H1 (cell line): ENCODE data around the gene RAMACL. TPM values are rescaled to one million over a fixed set of nuclear protein-coding genes. Genes with fewer than 3 reads are reported as not detected.

Experiments
- CTCF ChIA-PET: fragments of 300-600 bp; sonication (Branson Sonifier 250); formaldehyde crosslinking; loops from one replicate; lab custom pipeline; 2021; ENCODE audit not compliant: partially characterized antibody; lab: Charles Lee
- POLR2A ChIA-PET: fragments of 300-600 bp; sonication (Branson Sonifier 250); formaldehyde crosslinking; loops from one replicate; lab custom pipeline; 2021; ENCODE audit warnings: inconsistent platforms; ENCODE audit not compliant: partially characterized antibody; lab: Charles Lee
- DNase-seq, 2 experiments: peaks; one replicate each; pipeline versions ENCODE4 v3.0.0 to v3.0.0-alpha.2; 2010 to 2022; ENCODE audit warnings: low spot score in 2 of 2, low read depth in 1 of 2, mixed read lengths in 1 of 2
- FAIRE-seq: peaks from 2 replicates; lab custom pipeline; 2011; peaks lifted over from hg19 to GRCh38; lab: Jason Lieb, UNC
- H2AFZ ChIP-seq: 2 replicates; pipeline ENCODE4 v1.8.1; 2012; ENCODE audit warnings: low read length, inconsistent platforms
- H2AK5ac ChIP-seq: 2 replicates; pipeline ENCODE4 v1.6.1; 2013; ENCODE audit warnings: low read depth, low read length
- H2BK120ac ChIP-seq: replicated peaks from 2 replicates; pipeline ENCODE3; 2013; ENCODE audit warnings: low read depth, low read length, inconsistent platforms
- H2BK12ac ChIP-seq: 2 replicates; pipeline ENCODE4 v1.6.1; 2013; ENCODE audit warnings: low read depth, low read length
- H2BK15ac ChIP-seq: 2 replicates; pipeline ENCODE4 v1.6.1; 2013; ENCODE audit warnings: low read length
- H2BK20ac ChIP-seq: 2 replicates; pipeline ENCODE4 v1.6.1; 2013; ENCODE audit warnings: low read length
- H2BK5ac ChIP-seq: 2 replicates; pipeline ENCODE4 v1.6.1; 2013; ENCODE audit warnings: low read depth, low read length
- H3K14ac ChIP-seq: 2 replicates; pipeline ENCODE4 v1.6.1; 2013; ENCODE audit warnings: inconsistent platforms; ENCODE audit not compliant: insufficient read length
- H3K18ac ChIP-seq: 2 replicates; pipeline ENCODE4 v1.6.1; 2013; ENCODE audit warnings: low read length; ENCODE audit errors: extremely low read depth
- H3K23ac ChIP-seq: 2 replicates; pipeline ENCODE4 v1.6.1; 2013; ENCODE audit warnings: inconsistent platforms; ENCODE audit not compliant: insufficient read length
- H3K23me2 ChIP-seq: 2 replicates; pipeline ENCODE4 v1.6.1; 2013; ENCODE audit warnings: low read depth, low read length
- H3K27ac ChIP-seq: 2 replicates; pipeline ENCODE4 v1.6.1; 2011; ENCODE audit warnings: low read depth, low read length, inconsistent platforms
- H3K27me3 ChIP-seq, 4 experiments: replicated peaks in 1 of 4; 1 replicate in 1 of 4; 2 replicates in 3 of 4; pipeline versions ENCODE4 v1.6.1 to v1.8.1; 2011 to 2013; ENCODE audit warnings: low read length in 3 of 4, mild to moderate bottlenecking in 3 of 4, inconsistent platforms in 2 of 4, mixed read lengths in 2 of 4, moderate library complexity in 1 of 4; ENCODE audit not compliant: control insufficient read depth in 3 of 4, insufficient read depth in 3 of 4; ENCODE audit errors: extremely low read depth in 1 of 4
- H3K36me3 ChIP-seq, 4 experiments: 2 replicates each; pipeline versions ENCODE4 v1.6.1 to v1.8.1; 2011 to 2013; ENCODE audit warnings: mild to moderate bottlenecking in 4 of 4, low read length in 3 of 4, moderate library complexity in 2 of 4, control low read depth in 1 of 4, inconsistent platforms in 1 of 4; ENCODE audit not compliant: insufficient read depth in 4 of 4, control insufficient read depth in 2 of 4
- H3K4ac ChIP-seq: replicated peaks from 2 replicates; pipeline ENCODE3; 2013; ENCODE audit warnings: low read length, low read depth, mixed read lengths, inconsistent platforms; ENCODE audit not compliant: insufficient read length
- H3K4me1 ChIP-seq, 4 experiments: replicated peaks in 1 of 4; 1 replicate in 1 of 4; 2 replicates in 3 of 4; pipeline versions ENCODE4 v1.6.1 to v1.8.1; 2011 to 2013; ENCODE audit warnings: low read length in 3 of 4, inconsistent platforms in 2 of 4, mixed read lengths in 1 of 4; ENCODE audit not compliant: insufficient read depth in 4 of 4, control insufficient read depth in 3 of 4
- H3K4me2 ChIP-seq, 2 experiments: 2 replicates each; pipeline versions ENCODE4 v1.6.1 to v1.8.1; 2011 to 2013; ENCODE audit warnings: low read depth in 2 of 2, low read length in 2 of 2, control low read depth in 1 of 2, inconsistent platforms in 1 of 2, mild to moderate bottlenecking in 1 of 2; ENCODE audit not compliant: insufficient read depth in 1 of 2
- H3K4me3 ChIP-seq, 4 experiments: fragments of 200-600, 300-600 bp in 1 of 4; sonication (generic), shearing (Covaris generic), sonication (Bioruptor Twin) in 1 of 4; 2 replicates each; pipeline versions ENCODE4 v1.5.1 to v1.8.1; 2011 to 2016; ENCODE audit warnings: low read length in 4 of 4, low read depth in 3 of 4, control low read depth in 2 of 4, inconsistent platforms in 2 of 4, mild to moderate bottlenecking in 2 of 4, mixed read lengths in 1 of 4, moderate library complexity in 1 of 4; ENCODE audit not compliant: insufficient read depth in 2 of 4; ENCODE audit errors: extremely low read depth in 1 of 4
- H3K56ac ChIP-seq: replicated peaks from 2 replicates; pipeline ENCODE3; 2013; ENCODE audit warnings: low read depth, mild to moderate bottlenecking, mixed read lengths, low read length, inconsistent platforms; ENCODE audit not compliant: insufficient read length
- H3K79me1 ChIP-seq: 2 replicates; pipeline ENCODE4 v1.6.1; 2013; ENCODE audit warnings: low read depth, low read length, control low read depth
- H3K79me2 ChIP-seq, 2 experiments: 2 replicates each; pipeline versions ENCODE4 v1.6.1 to v1.8.1; 2012 to 2013; ENCODE audit warnings: low read length in 2 of 2, mild to moderate bottlenecking in 2 of 2, inconsistent platforms in 1 of 2; ENCODE audit not compliant: insufficient read depth in 2 of 2, control insufficient read depth in 1 of 2
- H3K9ac ChIP-seq, 4 experiments: replicated peaks in 1 of 4; 1 replicate in 1 of 4; 2 replicates in 3 of 4; pipeline versions ENCODE4 v1.6.1 to v1.8.1; 2011 to 2013; ENCODE audit warnings: low read depth in 3 of 4, low read length in 3 of 4, control low read depth in 2 of 4, mild to moderate bottlenecking in 2 of 4, moderate library complexity in 2 of 4, inconsistent platforms in 1 of 4; ENCODE audit errors: extremely low read depth in 1 of 4
- H3K9me3 ChIP-seq, 2 experiments: 2 replicates each; pipeline versions ENCODE4 v1.6.1 to v1.8.1; 2012 to 2013; ENCODE audit warnings: mild to moderate bottlenecking in 2 of 2, moderate library complexity in 2 of 2, control low read depth in 1 of 2, inconsistent platforms in 1 of 2, low read depth in 1 of 2, low read length in 1 of 2, mixed read lengths in 1 of 2; ENCODE audit not compliant: insufficient read depth in 2 of 2
- H4K20me1 ChIP-seq, 2 experiments: replicated peaks in 1 of 2; 2 replicates each; pipeline versions ENCODE3 to v1.8.1; 2011 to 2013; ENCODE audit warnings: inconsistent platforms in 2 of 2, low read length in 2 of 2, mild to moderate bottlenecking in 1 of 2; ENCODE audit not compliant: insufficient read depth in 2 of 2, control insufficient read depth in 1 of 2
- H4K5ac ChIP-seq: 2 replicates; pipeline ENCODE4 v1.6.1; 2013; ENCODE audit warnings: low read length, low read depth, mixed read lengths, inconsistent platforms; ENCODE audit not compliant: insufficient read length
- H4K8ac ChIP-seq: 2 replicates; pipeline ENCODE4 v1.8.0; 2013; ENCODE audit warnings: mild to moderate bottlenecking, moderate library complexity, low read length, inconsistent platforms; ENCODE audit not compliant: insufficient read depth; ENCODE audit errors: extremely low read depth
- H4K91ac ChIP-seq: replicated peaks from 2 replicates; pipeline ENCODE3; 2013; ENCODE audit warnings: low read length, mixed read lengths, inconsistent platforms; ENCODE audit not compliant: insufficient read length
- ATF3 ChIP-seq: IDR thresholded peaks from 2 replicates; pipeline ENCODE4 v1.6.1; 2011; ENCODE audit warnings: low read depth, mild to moderate bottlenecking, low read length; ENCODE audit not compliant: insufficient read depth
- CBX8 ChIP-seq: fragments of 300-800, 300-1000 bp; sonication (generic); IDR thresholded peaks from 2 replicates; pipeline ENCODE4 v1.7.1; 2016; ENCODE audit warnings: low read depth, low read length, borderline replicate concordance
- CREB1 ChIP-seq: IDR thresholded peaks from 2 replicates; pipeline ENCODE4 v1.6.1; 2012; ENCODE audit warnings: inconsistent platforms
- FOSL1 ChIP-seq: IDR thresholded peaks from 2 replicates; pipeline ENCODE4 v1.6.1; 2011; ENCODE audit warnings: mild to moderate bottlenecking, low read depth, low read length, moderate library complexity; ENCODE audit not compliant: insufficient read depth
- TAF1 ChIP-seq: IDR thresholded peaks from 2 replicates; pipeline ENCODE4 v1.6.1; 2011; ENCODE audit warnings: mild to moderate bottlenecking, low read depth, low read length
- TBP ChIP-seq: IDR thresholded peaks from 2 replicates; pipeline ENCODE4 v1.6.1; 2011; ENCODE audit warnings: low read depth, low read length, improper control_type of control experiment
- WGBS, 2 experiments: shearing (Covaris generic) in 1 of 2; methylation state at CpG; one replicate each; pipeline versions ENCODE4 v1.1.6 to v1.1.7; 2013 to 2015; ENCODE audit warnings: low lambda C conversion rate in 2 of 2, mixed read lengths in 2 of 2, inconsistent platforms in 1 of 2, low coverage in 1 of 2, missing lambda C conversion rate in 1 of 2; ENCODE audit not compliant: insufficient replicate concordance in 2 of 2, insufficient coverage in 1 of 2, insufficient read length in 1 of 2; ENCODE audit errors: extremely low coverage in 1 of 2, missing lambda C conversion rate in 1 of 2; 5-methylcytosine and 5-hydroxymethylcytosine counted together
- long read RNA-seq, 2 experiments: library from RNA in 1 of 2; library from capped mRNA in 1 of 2; stranded (forward); transcript quantifications; one replicate each; pipeline ENCODE4 v2.0.0, GENCODE V29; 2021; ENCODE audit warnings: inconsistent platforms in 1 of 2
- polyA minus RNA-seq, 3 experiments: library from RNA; depleted of rRNA, polyadenylated mRNA; stranded (reverse); fragments of >200 nt; gene quantifications; 1 replicate in 2 of 3; 2 replicates in 1 of 3; pipeline ENCODE4 v1.2.3, GENCODE V29; 2011
- polyA plus RNA-seq, 7 experiments: library from polyadenylated mRNA; depleted of rRNA in 3 of 7; stranded (reverse) in 5 of 7; unstranded in 2 of 7; fragments of >200 nt in 5 of 7; fragments of 200-250 nt in 2 of 7; gene quantifications; 1 replicate in 5 of 7; 2 replicates in 1 of 7; 4 replicates in 1 of 7; pipeline versions ENCODE4 v1.2.1 to v1.2.3, GENCODE V29; 2011 to 2013; ENCODE audit warnings: missing spikeins in 2 of 7, mixed read lengths in 2 of 7
- total RNA-seq: library from RNA; stranded (reverse); fragmentation: NEBNext Ultra II Directional; extraction: Animal tissue kit (Norgen Biotek cat#: 25700); gene quantifications from 2 replicates; pipeline ENCODE4 v1.2.1, GENCODE V29; 2021
- TF ChIP-seq, protein P1 (sequence below): IDR thresholded peaks from 2 replicates; pipeline ENCODE4 v1.6.1; 2012; ENCODE audit warnings: low read length, inconsistent platforms

Gene RAMACL
- 0.34 and 0.97 TPM in 2 replicates for total RNA-seq
- 0.23 TPM in 1 of 2 replicates, not detected in the other for polyA plus RNA-seq (2011; rRNA removed)
- 0.12 TPM for polyA plus RNA-seq (2011; cell fraction: cytosol; rRNA removed)
- polyA plus RNA-seq (2011; cell fraction: nucleus; rRNA removed), result 0.30 TPM
- 0.51 to 0.72 TPM (median 0.62 TPM) in 4 replicates for polyA plus RNA-seq (2012, experiment 1 of 2)
- polyA plus RNA-seq (2012, experiment 2 of 2), result 0.14 TPM
- polyA plus RNA-seq (2013, experiment 1 of 2), result 0.16 TPM
- 0.18 TPM for polyA plus RNA-seq (2013, experiment 2 of 2)
- polyA minus RNA-seq (2011; rRNA and poly(A)+ RNA removed), result 2.4 and 2.5 TPM in 2 replicates
- polyA minus RNA-seq (2011; cell fraction: cytosol; rRNA and poly(A)+ RNA removed), result not detected
- polyA minus RNA-seq (2011; cell fraction: nucleus; rRNA and poly(A)+ RNA removed), result 7.8 TPM
- long read RNA-seq, experiment 1, transcript RAMACL-201 (1 exons, 1,991 nt), result major isoform, 21 of 21 reads
- long read RNA-seq, experiment 1, partial matches to known transcripts, result 0 of 21 reads
- long read RNA-seq, experiment 1, other reads (novel, unspliced or antisense), result 0 of 21 reads
- long read RNA-seq, experiment 2, transcript RAMACL-201 (1 exons, 1,991 nt), result major isoform, 25 of 25 reads
- long read RNA-seq, experiment 2, partial matches to known transcripts, result 0 of 25 reads
- long read RNA-seq, experiment 2, other reads (novel, unspliced or antisense), result 0 of 25 reads

DNA sequence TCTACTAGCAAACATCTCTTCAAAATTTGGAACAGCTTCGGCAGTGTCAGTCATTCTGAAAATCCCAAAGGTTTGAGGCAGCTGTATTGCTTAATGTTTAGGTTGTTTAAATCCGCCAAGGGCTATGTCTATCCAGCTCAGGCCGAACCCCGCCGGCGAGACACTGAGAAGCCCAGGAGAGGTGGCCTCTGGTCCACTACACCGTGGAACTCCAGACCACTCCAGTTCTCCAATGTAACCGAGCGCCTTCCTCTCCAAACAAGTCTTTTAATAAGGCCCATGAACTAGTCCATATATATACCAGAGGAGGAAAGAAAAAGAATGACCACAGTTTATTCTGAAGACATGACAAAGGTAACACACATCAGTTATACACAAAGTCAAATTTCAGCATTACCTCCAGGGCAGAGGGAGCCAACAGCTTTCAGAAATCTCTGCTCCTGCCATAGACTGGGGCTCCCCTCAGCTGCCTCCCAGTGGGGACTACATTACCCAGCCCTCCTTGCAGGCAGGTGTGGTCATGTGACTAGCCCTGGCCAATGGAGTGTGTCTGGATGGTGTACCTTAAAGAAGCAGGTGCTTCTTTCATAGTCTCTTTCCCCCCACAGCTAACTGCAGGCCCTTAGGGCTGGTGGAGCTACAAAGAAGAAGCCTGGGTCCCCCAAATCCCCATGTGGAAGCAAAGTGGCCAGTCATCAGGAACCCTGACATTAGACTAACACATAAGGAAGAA is at the start of gene RAMACL:
Gene RAMACL (minus strand): TSS at position 255 of the 733 bp plus-strand sequence. CDS start 201 bp downstream, at position 54.
- Histone ChIP-seq H3K56ac (no peak within 1 kb of the TSS), H3K4me3 (no peak within 1 kb of the TSS), H3K23me2 (no peaks in the 10 kb centered on the region), H2BK15ac (no peak within 1 kb of the TSS), H3K4me2 (no peak within 1 kb of the TSS), H4K8ac (no peak within 1 kb of the TSS), H3K79me2 (peaks cover 3 to 29% of the 10 kb centered on the region in 2 experiments; a peak in 3 of 4 replicates), H3K27me3 (no peaks in the 10 kb centered on the region), H4K5ac (no peak within 1 kb of the TSS), H3K9me3 (no peaks in the 10 kb centered on the region), H3K4ac (no peak within 1 kb of the TSS), H3K27ac (no peak within 1 kb of the TSS), H2BK5ac (no peak within 1 kb of the TSS), H3K18ac (no peak within 1 kb of the TSS), H2BK20ac (no peak within 1 kb of the TSS), H3K79me1 (peaks cover 3% of the 10 kb centered on the region; the same call in 1 of the 2 replicates), H3K4me1 (peaks cover 2 to 9% (median 5%) of the 10 kb centered on the region in 4 experiments; a peak in 3 of 7 replicates), H2BK120ac (no peak within 1 kb of the TSS), H3K9ac (no peak within 1 kb of the TSS), H2AK5ac (no peak within 1 kb of the TSS), H2AFZ (no peak within 1 kb of the TSS), H3K23ac (no peak within 1 kb of the TSS), H4K91ac (no peak within 1 kb of the TSS), H3K14ac (no peak within 1 kb of the TSS), H2BK12ac (no peak within 1 kb of the TSS), H4K20me1 (peaks cover 2 to 5% of the 10 kb centered on the region in 2 experiments), H3K36me3 (no peaks in the 10 kb centered on the region)
- WGBS, 2 experiments, result 89% methylated on average over 9 of the region's 9 CpGs; no CpG with 5 or more reads in 1 of the 2 experiments
- ChIA-PET CTCF (interaction anchor here (0.6 to 1.5 kb wide), 3 partner anchors 13 to 54 kb away, joined by 3 to 6 read pairs (median 4); no protein-coding TSS in a partner anchor), POLR2A (no interaction called here)
- DNase-seq (peak in 1 of 2 experiments; percentile 70), FAIRE-seq (no peak)
- TF ChIP-seq, protein P1, sequence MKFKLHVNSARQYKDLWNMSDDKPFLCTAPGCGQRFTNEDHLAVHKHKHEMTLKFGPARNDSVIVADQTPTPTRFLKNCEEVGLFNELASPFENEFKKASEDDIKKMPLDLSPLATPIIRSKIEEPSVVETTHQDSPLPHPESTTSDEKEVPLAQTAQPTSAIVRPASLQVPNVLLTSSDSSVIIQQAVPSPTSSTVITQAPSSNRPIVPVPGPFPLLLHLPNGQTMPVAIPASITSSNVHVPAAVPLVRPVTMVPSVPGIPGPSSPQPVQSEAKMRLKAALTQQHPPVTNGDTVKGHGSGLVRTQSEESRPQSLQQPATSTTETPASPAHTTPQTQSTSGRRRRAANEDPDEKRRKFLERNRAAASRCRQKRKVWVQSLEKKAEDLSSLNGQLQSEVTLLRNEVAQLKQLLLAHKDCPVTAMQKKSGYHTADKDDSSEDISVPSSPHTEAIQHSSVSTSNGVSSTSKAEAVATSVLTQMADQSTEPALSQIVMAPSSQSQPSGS, result no peak
- TF ChIP-seq CBX8 (no peak), ATF3 (peak; percentile 70; the same call in 1 of the 2 replicates), FOSL1 (no peak), TAF1 (no peak), TBP (no peak), CREB1 (0 out of 2 replicates have a peak, but pooled peaks have one; percentile 33)
